GM12891 (cell line): ENCODE data around the gene PI4K2A.

Experiments used
- PAX5 ChIP-seq: IDR thresholded peaks from 2 replicates; pipeline ENCODE4 v1.6.1; 2011; ENCODE audit warnings: low read length, moderate library complexity, mild to moderate bottlenecking; ENCODE audit not compliant: insufficient read depth, severe bottlenecking
- POLR2A ChIP-seq: IDR thresholded peaks from 2 replicates; pipeline ENCODE4 v1.6.1; 2011; ENCODE audit warnings: low read depth, low read length, control low read depth
- POLR2AphosphoS5 ChIP-seq: IDR thresholded peaks from 2 replicates; pipeline ENCODE4 v1.6.1; 2011; ENCODE audit warnings: low read depth, low read length, control low read depth
- POU2F2 ChIP-seq: IDR thresholded peaks from 2 replicates; pipeline ENCODE4 v1.6.1; 2011; ENCODE audit warnings: low read depth, mild to moderate bottlenecking, control low read depth, low read length, moderate library complexity
- SPI1 ChIP-seq: IDR thresholded peaks from 2 replicates; pipeline ENCODE4 v1.6.1; 2011; ENCODE audit warnings: low read depth, low read length, control low read depth
- TAF1 ChIP-seq: IDR thresholded peaks from 2 replicates; pipeline ENCODE4 v1.6.1; 2011; ENCODE audit warnings: low read depth, low read length, control low read depth

DNA sequence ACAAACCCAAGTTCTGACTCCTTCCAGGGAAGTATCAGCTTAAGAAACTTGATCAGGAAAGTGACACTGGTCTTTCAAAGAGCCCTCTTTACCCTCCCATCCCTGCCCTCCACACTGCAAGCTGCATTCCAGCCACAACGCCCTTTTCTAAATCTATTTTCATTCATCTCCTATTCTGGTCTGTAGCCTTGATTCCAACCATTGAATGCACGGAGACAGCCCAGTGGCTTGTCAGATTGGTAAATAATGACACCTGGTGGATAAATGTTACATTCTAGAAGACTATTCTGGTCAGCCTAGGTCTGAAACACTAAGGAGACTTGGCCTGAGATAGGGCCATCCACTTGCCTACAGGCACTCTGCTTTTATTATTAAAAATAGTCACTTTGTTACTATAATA is 28.1 kb upstream of the PI4K2A start:
- TF ChIP-seq POLR2A (no peak), POLR2AphosphoS5 (no peak), TAF1 (no peak), SPI1 (no peak), PAX5 (no peak), POU2F2 (no peak)
